PC-9 (cell line): ENCODE results near the gene COL18A1.

Experiments
- EZH2 ChIP-seq: fragments of 200-600 bp; sonication (generic); IDR thresholded peaks from 2 replicates; pipeline ENCODE4 v1.8.0; 2017; ENCODE audit warnings: antibody characterized with exemption, low read depth
- TF ChIP-seq, protein P1 (sequence below): fragments of 200-600 bp; sonication (generic); conservative IDR thresholded peaks from 2 replicates; pipeline ENCODE4 v1.6.1; 2017; ENCODE audit warnings: mixed run types, antibody characterized with exemption, mild to moderate bottlenecking, moderate library complexity

DNA sequence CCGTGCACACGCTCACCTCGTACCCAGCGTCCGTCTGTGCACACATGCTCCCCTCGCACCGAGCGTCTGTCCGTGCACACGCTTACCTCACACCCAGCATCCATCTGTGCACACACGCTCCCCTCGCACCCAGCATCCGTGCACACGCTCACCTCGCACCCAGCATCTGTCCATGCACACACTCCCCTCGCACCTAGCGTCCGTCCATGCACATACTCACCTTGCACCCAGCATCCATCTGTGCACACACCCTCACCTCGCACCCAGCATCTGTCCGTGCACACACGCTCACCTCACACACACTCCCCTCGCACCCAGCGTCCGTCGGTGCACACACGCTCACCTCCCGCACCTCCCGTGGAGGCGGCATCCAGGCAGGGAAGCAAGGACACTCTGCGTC is 24.4 kb upstream of the COL18A1 start:
- TF ChIP-seq, protein P1, sequence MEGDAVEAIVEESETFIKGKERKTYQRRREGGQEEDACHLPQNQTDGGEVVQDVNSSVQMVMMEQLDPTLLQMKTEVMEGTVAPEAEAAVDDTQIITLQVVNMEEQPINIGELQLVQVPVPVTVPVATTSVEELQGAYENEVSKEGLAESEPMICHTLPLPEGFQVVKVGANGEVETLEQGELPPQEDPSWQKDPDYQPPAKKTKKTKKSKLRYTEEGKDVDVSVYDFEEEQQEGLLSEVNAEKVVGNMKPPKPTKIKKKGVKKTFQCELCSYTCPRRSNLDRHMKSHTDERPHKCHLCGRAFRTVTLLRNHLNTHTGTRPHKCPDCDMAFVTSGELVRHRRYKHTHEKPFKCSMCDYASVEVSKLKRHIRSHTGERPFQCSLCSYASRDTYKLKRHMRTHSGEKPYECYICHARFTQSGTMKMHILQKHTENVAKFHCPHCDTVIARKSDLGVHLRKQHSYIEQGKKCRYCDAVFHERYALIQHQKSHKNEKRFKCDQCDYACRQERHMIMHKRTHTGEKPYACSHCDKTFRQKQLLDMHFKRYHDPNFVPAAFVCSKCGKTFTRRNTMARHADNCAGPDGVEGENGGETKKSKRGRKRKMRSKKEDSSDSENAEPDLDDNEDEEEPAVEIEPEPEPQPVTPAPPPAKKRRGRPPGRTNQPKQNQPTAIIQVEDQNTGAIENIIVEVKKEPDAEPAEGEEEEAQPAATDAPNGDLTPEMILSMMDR = no peak
- no peak for TF ChIP-seq EZH2
